Fibroblast of the conjunctiva (primary cell): ENCODE data around the gene UCK2.

Source experiments
- DNase-seq: peaks from one replicate; pipeline ENCODE4 v3.0.0-alpha.2; 2010; ENCODE audit warnings: low read depth

The UCK2 gene

DNA sequence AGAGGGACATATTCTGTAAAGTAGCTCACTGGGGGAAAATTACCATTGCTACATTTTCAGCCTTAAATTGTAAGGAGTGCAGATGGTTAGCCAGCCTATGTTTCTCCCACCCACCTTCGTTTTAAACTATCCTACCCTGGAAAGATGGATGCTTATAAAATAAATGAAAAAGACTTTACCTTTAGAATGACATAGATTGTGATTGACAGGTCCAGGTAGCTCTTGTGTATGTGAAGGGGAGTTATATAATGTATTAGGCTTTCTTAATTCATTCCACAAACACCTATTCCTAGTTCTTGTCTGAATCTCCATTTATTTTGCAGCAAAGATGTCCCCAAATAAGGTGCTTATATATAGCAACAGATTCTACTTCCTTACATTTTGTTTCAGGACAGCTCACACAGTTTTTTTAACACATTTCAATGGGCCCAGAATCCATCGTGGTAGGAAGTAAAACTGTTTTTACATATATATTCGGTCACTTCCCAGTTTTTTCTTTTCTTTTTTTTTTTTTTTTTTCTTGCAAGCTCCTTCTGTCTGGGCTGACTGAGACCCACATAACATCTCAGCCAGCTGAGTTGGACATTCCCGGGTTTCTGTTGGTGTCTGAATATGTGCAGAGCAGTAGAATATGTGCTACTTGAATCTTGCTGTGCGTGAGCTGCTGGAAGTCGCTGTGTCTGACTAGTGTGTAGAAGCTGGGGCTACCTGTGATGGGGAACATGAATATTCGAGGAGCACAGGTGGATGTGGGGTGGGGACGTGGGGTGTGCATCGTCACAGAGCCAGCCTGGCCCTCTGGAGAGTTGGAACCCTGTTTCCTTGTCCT, 27.8 kb downstream of the UCK2 start:
- DNase-seq = no peak

GRCh38 chr1:165856021-165856420, 28.6 kb downstream of the UCK2 start:
- no peak for DNase-seq

GRCh38 chr1:165856606-165857005, 29.2 kb downstream of the UCK2 start:
- no peak for DNase-seq

DNA sequence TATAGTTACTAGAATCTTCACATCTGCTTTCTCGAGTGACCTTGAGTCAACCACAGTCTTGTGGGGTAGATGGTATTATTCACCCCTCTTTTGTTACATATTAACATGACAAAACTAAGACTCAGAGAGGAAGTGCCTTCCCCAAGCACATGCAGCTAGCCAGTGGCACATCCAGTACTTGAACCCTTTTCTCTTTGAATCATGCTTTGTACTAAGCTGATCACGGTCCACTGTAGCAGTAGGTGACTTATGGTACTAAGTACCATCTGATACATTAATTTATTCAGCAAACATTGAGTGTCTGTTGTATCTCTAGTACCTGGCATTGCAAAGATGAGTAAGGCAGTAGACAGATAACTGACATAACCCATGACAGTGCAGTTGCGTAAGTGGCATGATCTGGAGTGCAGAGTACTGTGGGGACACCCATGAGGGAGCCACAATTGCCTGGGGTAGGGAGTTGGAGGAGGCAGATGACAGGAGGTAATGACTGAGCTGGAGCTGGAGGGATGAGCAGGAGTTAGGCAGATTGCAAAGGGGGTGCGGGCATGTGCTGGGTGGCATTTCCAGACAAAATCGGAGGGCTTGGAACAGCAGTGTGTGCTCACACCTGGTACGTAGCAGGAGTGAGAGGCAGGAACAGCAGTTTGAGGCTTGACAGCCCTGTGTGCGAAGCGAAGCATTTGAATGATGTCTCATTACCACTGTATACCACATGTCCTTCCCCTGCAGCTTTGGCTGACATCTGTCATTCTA, 29.8 kb downstream of the UCK2 start:
- no peak for DNase-seq

DNA sequence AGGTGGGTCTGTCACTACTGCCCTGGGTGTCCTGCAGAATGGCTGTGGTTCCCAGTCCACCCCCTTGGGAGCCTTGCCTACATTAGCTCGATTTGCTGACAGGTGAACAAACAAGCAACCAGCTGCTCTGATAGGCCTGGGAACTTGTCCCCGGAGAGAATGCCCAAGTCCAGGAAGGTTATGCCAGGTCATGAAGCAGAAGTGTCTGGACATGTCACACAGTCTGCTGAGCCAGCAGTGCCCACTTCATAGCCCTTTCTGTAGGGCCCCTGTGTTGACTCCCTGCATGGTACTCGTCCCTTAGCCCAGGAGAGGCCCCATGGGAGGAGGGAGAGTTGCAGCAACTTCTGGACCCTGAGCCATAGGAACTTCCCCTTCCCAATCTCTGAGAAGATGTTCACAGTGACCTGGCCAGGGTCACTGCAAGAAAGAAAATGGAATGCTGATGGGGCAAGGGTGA, 31.0 kb downstream of the UCK2 start:
- no peak for DNase-seq

DNA sequence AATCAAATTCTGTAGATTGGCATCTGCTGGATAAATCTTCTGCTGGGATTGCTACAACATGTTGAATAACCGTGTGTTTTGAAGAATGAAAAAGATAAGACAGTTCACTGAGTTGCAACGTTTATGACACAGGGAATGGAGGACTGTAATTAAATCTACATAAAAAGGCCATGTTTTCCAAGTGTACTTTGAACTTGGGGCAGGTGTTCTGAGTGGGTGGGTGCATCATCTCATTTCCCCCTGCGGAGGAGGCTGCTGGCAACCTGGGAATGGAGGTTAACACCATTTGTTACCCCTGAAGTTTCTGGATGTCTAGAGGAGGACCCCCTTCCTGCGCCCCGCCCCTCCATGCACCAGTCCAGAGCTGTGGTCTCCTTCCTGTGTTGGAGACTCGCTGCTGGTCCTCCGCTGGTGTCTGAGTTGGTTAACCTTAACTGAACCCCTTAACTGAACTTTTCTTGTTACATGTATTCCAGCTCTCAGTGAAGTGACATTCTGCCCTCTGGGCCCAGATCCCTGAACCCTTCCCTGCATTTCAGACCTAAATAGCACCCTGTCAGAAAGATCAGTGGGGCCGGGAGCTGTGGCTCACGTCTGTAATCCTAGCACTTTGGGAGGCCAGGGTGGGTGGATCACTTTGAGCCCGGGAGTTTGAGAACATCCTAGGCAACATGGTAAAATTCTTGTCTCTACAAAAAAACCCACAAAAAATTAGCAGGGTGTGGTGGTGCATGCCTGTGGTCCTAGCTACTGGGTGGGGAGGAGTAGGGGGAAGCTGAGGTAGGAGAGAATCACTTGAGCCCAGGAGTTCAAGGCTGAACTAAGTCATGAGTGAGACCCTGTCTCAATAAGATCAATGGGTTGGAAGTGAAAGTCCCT, 31.8 kb downstream of the UCK2 start:
- DNase-seq = no peak

DNA sequence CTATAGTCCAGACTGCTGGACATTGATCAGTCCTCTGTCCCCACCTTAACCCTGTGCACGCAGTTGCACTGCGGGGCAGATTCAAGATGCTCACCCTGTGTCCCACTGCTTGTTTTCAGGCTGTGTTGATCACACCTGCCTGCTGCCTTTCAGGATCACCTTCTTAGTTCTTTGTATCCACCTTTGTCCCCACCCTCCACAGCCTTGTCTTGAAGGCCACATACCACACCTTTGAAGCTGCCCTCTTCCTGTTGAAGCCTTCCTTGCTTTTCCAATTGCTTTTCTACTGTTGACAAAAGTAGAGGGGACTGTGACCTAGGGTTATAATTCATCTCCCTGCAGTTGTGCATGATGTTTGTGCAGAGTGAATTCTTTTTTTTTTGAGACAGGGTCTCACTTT, 32.7 kb downstream of the UCK2 start:
- no peak for DNase-seq

DNA sequence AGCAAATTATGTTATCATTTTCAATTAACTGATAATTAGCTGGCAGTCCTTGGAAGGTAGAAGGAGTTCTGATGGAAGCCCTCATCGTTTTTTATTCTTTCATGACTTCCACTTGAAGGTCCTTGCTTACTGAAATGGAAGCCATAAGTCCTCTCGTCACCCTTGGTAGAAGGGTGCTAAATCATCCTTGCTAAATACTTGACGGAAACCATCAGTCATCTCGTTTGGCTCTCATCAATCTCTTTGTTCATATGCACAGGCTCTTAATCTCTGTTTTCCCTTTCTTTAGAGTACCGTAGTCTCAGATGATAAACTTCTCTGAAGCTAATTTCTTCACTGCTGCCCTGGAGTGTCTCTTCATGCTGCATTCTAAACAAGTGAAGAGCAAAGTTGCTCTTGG, 34.5 kb downstream of the UCK2 start:
- no peak for DNase-seq

DNA sequence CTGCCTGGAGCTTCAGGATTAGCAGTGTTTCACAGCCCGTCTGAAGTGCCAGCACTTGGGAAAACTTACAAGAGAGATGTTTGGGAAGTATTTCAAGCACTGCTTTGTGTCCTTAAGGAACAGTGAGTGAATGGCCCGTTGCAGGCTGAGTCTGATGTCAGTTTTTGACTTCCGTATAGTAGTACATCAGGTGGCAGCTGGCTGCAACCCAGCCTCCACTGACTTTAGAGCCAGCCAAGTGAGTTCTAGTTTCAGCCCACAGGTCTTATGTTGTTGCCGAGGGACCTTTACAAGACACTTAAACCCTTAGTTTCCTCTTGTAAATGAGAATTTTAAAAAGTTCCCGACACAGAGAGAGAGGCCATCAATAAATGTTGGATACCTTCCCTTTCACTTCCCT, 35.0 kb downstream of the UCK2 start:
- DNase-seq = no peak

- no peak for DNase-seq
Measured at GRCh38 chr1:165863346-165863745, 35.9 kb downstream of the UCK2 start.

DNA sequence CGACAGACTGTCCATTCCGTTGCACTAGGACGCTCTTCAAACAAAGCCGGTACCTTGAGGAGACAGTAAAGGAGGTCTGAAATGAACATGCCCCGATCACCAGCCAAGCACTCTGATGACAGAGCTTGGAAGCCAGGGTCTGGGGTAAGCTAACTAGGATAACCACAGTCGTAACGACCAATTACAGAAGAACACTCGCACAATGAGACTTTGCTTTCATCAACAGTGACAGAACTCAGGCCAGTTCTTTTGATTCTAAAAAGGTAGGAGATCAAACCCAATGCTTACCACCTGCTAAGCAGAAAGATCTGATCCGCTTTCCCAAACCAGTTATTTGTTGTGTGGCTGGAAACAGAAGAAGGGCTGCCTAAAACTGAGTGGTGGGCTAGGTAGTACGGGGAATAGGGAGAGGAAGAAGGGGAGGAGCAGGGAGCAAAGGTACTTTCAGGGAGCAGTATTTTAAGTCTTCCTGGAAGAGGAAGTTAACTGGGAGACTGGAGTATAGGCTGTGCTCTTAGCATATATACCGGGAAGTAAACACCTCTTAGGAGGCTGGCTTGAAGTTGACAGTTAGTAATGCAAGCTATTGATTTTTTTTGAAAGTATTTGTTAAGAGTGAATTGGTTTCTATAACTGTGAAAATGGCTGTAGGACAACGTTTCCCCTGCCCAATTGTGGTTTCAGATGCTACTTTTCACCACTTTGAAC, 38.4 kb downstream of the UCK2 start:
- DNase-seq = no peak

DNA sequence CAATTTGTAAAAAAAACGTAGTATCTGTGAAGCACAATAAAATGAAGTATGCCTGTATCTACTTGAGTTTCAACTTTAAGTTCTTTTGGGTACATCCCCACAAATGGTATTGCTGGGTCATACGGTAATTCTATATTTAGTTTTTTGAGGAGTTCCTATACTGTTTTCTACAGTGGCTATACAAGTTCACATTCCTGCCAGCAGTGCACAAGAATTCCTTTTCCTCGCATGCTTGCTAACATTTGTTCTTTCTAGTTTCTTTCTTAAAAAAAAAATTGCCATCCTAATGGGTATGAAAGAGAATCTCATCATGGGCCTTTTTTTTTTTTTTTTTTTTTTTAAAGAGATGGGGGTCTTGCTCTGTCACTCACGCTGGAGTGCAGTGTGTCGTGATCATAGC, 41.9 kb downstream of the UCK2 start:
- DNase-seq = no peak

DNA sequence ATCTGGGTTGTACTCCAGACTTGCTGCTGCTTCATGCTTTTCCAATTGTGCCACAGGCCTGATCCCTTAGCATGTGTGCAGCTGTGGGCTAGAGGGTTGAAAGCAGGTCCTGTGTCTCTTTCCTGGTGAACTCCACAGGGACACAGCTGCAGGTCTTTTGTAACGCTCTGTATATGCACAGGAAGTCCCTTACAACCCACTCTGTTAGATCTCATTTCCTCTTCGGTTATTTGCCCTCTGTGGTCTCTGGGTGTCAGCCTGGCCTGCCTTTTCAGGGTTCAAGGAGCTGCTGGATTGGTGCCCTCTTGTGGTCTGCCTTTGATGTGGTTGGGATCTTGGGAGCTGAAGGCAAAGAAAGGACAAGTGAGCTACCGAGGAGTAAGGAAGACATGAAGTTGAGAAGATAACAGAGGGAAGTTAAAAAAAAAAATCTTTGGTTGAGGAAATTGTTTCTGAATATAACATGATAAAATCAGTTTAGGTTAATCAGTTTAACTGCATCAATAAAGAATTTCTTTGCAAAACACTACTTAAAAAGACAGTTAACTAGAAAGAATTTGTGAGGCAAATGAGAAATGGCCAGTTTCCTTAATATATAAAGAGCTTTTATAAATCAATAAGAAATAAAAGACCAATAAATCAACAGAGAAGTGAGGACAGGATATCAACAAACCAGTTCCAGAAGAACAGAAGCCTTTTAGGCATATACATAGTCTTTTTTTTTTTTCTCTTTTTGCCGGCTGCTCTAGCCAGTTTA, 44.1 kb downstream of the UCK2 start:
- DNase-seq = no peak

DNA sequence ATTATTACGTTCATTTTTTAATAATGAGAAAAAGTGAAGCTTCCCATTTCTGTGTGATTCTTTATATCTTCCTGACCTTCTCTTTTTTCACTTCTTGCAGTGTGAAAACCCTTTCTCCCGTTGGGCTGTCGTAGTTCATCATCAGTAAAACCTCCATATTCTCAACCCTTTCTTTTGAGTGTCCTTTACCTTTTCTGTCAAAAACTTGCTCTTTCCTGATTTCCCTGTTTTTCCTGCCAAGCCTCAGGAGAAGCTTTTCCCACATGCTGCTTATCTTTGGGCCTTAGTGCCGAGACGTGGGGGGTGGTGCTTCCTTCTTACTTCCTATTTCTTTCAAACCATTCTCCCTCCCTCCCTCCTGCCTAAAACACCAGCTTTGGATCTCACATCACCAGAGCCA, 46.1 kb downstream of the UCK2 start:
- no peak for DNase-seq

GRCh38 chr1:165874643-165875042, 47.2 kb downstream of the UCK2 start:
- no peak for DNase-seq

GRCh38 chr1:165875171-165875570, 47.8 kb downstream of the UCK2 start:
- DNase-seq = no peak

GRCh38 chr1:165875604-165876003, 48.2 kb downstream of the UCK2 start:
- no peak for DNase-seq

DNA sequence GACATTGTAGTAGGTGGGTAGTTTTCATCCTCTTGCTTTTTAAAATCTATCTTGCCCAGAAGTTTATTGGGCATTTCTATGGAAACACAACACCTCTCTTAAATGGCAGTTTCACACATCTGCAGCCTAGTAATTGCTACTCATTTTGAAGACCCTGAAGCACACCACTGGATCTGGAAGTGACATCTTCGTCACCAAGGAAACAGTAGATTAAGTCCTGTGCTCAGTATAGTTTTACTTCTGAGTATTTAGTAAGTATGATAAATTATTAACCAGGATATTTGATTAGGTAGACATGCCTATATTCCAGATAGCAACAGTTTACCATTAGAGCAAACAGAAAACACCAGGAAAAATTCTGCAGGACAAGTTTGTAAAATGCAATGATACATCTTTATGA, 48.7 kb downstream of the UCK2 start:
- no peak for DNase-seq

- DNase-seq = no peak
Measured at GRCh38 chr1:165877411-165877810, 50.0 kb downstream of the UCK2 start.

DNA sequence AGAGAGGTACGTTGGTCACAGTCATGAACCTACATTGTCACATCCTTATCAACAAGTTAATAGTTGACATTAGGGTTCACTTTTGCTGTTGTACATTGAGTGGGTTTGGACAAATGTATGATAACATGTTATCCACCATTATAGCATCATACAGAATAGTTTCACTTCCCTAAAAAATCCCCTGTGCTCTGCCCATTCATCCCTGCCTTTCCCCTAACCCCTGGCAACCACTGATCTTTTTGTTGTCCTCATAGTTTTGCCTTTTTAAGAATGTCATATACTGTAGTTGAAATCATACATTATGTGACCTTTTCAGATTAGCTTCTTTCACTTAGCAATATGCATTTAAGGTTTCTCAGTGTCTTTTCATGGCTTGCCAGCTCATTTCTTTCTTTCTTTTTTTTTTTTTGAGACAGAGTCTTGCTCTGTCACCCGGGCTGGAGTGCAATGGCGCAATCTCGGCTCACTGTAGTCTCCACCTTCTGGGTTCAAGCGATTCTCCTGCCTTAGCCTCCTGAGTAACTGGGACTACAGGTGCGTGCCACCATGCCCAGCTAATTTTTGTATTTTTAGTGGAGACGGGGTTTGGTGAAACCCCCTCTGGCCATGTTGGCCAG, 50.6 kb downstream of the UCK2 start:
- DNase-seq = no peak

DNA sequence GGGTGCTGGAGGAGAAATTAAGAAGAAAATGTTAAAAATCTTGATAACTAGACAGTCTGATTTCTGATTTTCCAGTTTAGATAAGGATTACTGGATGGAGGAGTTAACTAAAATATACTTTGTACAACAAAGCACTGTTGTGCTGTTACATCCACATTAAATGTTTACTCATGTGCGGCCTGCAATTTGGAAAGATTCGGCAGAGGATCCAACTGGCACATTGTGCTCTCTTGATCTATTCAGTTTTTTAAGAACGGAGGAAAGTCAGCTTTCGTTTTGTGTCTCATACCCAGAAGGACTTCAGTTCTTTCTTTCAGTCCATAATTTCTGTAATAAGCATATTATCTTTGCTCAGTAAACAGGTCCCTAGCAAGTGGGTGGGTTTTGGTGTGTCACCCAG, 52.5 kb downstream of the UCK2 start:
- no peak for DNase-seq
